Prostate gland (tissue), 2 donors: ENCODE results near the gene DPH1. TPM values are rescaled to one million over a fixed set of nuclear protein-coding genes. Genes with fewer than 3 reads are reported as not detected.

Experiments used
- DNase-seq: peaks from one replicate; pipeline ENCODE4 v3.0.0-alpha.2; 2019; ENCODE audit warnings: low spot score
- H3K27ac ChIP-seq, 2 donors: fragments of 200-600 bp; sonication (generic); 2 replicates each; pipeline ENCODE4 v1.5.1; 2017 to 2019
- H3K27me3 ChIP-seq: fragments of 200-600 bp; sonication (generic); replicated peaks from 2 replicates; pipeline ENCODE4 v1.5.1; 2019; ENCODE audit not compliant: insufficient read depth
- H3K36me3 ChIP-seq, 2 donors: fragments of 200-600 bp; sonication (generic); 1 replicate in 1 of 2; 2 replicates in 1 of 2; pipeline versions ENCODE4 v1.5.1 to v1.8.1; 2017 to 2019
- H3K4me1 ChIP-seq: fragments of 200-600 bp; sonication (generic); replicated peaks from 2 replicates; pipeline ENCODE4 v1.5.1; 2019
- H3K4me3 ChIP-seq, 2 donors: fragments of 200-600 bp; sonication (generic); 2 replicates each; pipeline ENCODE4 v1.5.1; 2017 to 2019
- H3K9me3 ChIP-seq: fragments of 200-600 bp; sonication (generic); 2 replicates; pipeline ENCODE4 v1.5.1; 2017
- POLR2A ChIP-seq: fragments of 450-650 bp; IDR thresholded peaks from one replicate; pipeline ENCODE4 v1.6.1; 2016; ENCODE audit warnings: antibody characterized with exemption, mild to moderate bottlenecking
- POLR2AphosphoS5 ChIP-seq: sonication (generic); formaldehyde crosslinking; IDR thresholded peaks from one replicate; pipeline ENCODE4 v1.6.1; 2017; ENCODE audit warnings: antibody characterized with exemption
- WGBS: methylation state at CpG from one replicate; pipeline ENCODE4 v1.1.5; 2018; 5-methylcytosine and 5-hydroxymethylcytosine counted together
- intact Hi-C: fragments of 100-400 bp; cut with DNase I; formaldehyde crosslinking; loops from one replicate; pipeline ENCODE4 v1.14.2; 2022
- total RNA-seq, 2 donors: library from RNA; depleted of rRNA; stranded (reverse); fragments of >200 nt; gene quantifications; one replicate each; pipeline ENCODE4 v1.1.0, GENCODE V29; 2016
- TF ChIP-seq, protein P1 (sequence below), 4 experiments: fragments of 200-600 bp in 2 of 4; fragments of 450-650 bp in 2 of 4; sonication (generic) in 2 of 4; IDR thresholded peaks; 1 replicate in 3 of 4; 2 replicates in 1 of 4; pipeline ENCODE4 v1.5.1; 2016 to 2019; ENCODE audit warnings: antibody characterized with exemption in 4 of 4, mild to moderate bottlenecking in 2 of 4, moderate library complexity in 2 of 4

The DPH1 gene
- total RNA-seq, 2 donors from 2014 or later: 61.4 to 84.1 TPM

DNA sequence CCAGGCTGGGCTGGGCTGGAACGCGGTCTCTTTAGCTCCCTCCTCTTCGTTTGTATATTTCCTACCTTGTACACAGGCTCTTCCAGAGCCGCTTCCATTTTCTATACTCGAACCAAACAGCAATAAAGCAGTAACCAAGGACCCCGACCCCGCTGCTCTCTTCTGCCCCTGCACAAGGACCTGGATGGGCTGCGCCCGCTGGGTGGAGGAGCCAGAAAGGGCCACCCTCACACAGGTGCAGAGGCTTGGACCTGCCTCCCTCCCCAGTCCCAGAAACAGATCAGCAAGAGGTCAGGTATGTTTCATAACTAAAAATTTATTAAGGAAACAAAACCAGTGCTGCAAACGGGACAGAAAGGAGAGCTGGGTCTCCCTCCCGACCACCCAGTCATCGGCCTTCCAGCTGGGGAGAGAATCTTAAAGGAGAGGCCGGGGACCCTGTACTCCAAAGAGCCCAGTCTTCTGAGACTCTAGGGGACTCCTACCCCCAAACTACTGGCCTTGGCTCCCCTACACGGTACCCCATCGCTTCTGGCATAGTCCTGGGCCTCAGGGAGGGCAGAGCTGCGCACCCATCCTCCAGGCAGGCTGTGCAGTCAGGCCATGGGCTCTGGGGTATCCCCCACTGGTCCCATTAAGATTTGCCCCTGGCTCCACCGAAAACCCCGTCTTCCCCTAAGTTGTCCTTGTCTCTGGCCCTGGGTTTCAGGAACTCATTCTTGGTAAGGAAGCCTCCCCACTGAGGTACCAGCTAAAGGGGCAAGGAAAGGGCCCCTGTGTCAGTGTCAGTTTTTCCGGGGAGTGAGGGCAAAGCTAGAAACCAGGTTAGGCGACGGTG, 29.8 kb downstream of the DPH1 start:
- H3K36me3 ChIP-seq: no peaks in the 10 kb centered on the region
- WGBS: 71% methylated on average over 21 of the region's 21 CpGs
- TF ChIP-seq POLR2AphosphoS5: no peak
- TF ChIP-seq, protein P1, sequence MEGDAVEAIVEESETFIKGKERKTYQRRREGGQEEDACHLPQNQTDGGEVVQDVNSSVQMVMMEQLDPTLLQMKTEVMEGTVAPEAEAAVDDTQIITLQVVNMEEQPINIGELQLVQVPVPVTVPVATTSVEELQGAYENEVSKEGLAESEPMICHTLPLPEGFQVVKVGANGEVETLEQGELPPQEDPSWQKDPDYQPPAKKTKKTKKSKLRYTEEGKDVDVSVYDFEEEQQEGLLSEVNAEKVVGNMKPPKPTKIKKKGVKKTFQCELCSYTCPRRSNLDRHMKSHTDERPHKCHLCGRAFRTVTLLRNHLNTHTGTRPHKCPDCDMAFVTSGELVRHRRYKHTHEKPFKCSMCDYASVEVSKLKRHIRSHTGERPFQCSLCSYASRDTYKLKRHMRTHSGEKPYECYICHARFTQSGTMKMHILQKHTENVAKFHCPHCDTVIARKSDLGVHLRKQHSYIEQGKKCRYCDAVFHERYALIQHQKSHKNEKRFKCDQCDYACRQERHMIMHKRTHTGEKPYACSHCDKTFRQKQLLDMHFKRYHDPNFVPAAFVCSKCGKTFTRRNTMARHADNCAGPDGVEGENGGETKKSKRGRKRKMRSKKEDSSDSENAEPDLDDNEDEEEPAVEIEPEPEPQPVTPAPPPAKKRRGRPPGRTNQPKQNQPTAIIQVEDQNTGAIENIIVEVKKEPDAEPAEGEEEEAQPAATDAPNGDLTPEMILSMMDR (IDR thresholded peaks at IDR 0.05): no peak
- TF ChIP-seq POLR2A: no peak
- no peak for DNase-seq
- peak overlapping the region; percentile 75 to 82 for H3K27ac ChIP-seq
- intact Hi-C loops: loop anchor here (2.0 to 10.0 kb wide), 3 partner anchors 33 to 335 kb away; no protein-coding TSS in a partner anchor
- H3K9me3 ChIP-seq: no peaks in the 10 kb centered on the region
- no peaks in the 10 kb centered on the region for H3K27me3 ChIP-seq
- H3K4me1 ChIP-seq: no peaks in the 10 kb centered on the region
- H3K4me3 ChIP-seq: no peak overlapping the region

DNA sequence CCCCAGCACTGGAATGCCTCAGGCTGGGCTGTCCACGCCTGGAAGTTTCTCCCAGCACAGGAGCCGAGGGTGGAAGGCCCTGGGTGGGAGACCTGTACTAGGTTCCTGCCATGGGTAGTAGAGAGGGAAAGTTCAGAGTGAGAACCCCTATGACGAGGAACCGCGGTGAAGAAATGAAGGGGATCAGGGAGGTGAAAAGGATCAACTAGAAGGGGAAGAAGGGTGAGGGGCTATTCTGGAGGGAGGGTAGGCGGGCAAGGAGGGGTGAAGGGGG, 30.4 kb downstream of the DPH1 start:
- no peaks in the 10 kb centered on the region for H3K27me3 ChIP-seq
- WGBS: 78% methylated on average over 6 of the region's 6 CpGs

DNA sequence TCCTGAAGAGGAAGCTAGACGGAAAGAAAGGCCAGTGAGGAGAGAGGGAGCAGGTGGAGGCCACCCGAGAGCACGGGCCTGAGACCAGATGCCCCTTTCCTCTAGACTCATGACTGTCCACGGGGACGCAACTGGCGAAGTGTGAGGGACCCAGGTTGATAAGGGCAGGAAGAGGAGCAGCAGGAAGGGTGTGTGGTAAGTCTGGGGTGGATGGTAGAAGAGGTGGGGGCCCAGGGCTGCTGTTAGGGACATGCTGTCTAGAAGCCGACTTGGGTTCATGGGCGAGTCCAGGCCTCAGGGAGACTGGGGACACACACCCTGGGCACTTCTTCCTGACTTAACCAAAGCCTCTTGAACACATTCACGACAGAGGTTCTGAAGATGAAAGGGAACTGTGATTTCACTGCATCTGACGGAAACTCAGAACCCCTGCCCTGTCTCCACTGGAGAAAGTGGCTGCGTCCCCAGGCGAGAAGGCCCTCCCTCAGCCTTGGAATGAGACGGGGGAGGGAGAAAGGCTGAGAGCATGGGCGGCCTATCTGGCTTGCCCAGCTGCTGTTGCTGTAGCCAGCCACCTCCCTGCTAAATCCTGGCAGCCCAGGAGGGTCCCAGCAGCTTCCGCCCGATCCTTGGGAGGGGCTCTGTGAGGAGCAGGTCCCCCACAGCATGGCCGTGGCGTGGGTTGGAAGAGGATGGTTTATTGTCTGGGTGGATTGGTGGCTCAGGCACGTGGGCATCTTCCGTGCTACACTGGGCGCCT, 30.9 kb downstream of the DPH1 start:
- no peaks in the 10 kb centered on the region for H3K9me3 ChIP-seq
- H3K4me1 ChIP-seq: no peaks in the 10 kb centered on the region
- TF ChIP-seq POLR2A: no peak
- TF ChIP-seq POLR2AphosphoS5: no peak
- TF ChIP-seq, protein P1 (IDR thresholded peaks at IDR 0.05): no peak
- DNase-seq: no peak
- intact Hi-C loops: no loop called here
- H3K27me3 ChIP-seq: no peaks in the 10 kb centered on the region
- no peaks in the 10 kb centered on the region for H3K36me3 ChIP-seq
- H3K4me3 ChIP-seq: no peak overlapping the region
- peak overlapping the region; percentile 75 to 82 for H3K27ac ChIP-seq
- WGBS: 73% methylated on average over 21 of the region's 21 CpGs

More for the DNA sequence above, 30.4 kb downstream of the DPH1 start:
- intact Hi-C loops: no loop called here
- DNase-seq: no peak
- TF ChIP-seq POLR2AphosphoS5 (no peak), POLR2A (no peak)
- TF ChIP-seq, protein P1 (IDR thresholded peaks at IDR 0.05): no peak
- Histone ChIP-seq H3K4me3 (no peak overlapping the region), H3K4me1 (no peaks in the 10 kb centered on the region), H3K9me3 (no peaks in the 10 kb centered on the region), H3K27ac (peak overlapping the region; percentile 75 to 82), H3K36me3 (no peaks in the 10 kb centered on the region)

DNA sequence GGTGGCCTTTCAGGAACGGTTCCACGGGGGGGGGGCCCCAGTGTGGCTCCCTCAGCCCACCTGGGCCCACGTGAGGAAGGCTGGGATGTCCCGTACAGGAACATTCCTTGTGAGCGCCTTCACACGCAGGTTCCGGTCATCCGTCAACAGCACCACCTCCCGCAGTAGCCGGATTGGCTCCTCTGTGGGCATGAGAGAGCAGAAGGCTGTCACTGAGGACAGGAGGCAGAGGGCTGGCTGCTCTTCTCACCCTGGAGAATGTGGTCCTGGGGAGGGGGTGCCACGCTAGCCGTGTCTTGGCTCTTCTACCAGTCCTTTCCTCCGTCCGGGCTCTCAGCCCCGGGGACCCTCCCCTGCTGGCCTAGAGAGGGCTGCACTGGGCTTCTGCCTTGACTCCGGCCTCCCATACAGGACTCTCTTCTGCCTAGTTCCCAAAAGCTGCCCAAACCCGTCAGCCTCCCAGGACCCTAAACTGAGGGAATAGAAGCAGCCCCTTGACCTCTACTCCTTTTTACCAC, 31.5 kb downstream of the DPH1 start:
- no peak overlapping the region for H3K4me3 ChIP-seq
- intact Hi-C loops: no loop called here
- H3K9me3 ChIP-seq: no peaks in the 10 kb centered on the region
- H3K27me3 ChIP-seq: no peaks in the 10 kb centered on the region
- H3K27ac ChIP-seq: peak overlapping the region; percentile 75 to 82
- TF ChIP-seq, protein P1 (IDR thresholded peaks at IDR 0.05): no peak
- no peak for TF ChIP-seq POLR2AphosphoS5
- no peak for TF ChIP-seq POLR2A
- H3K4me1 ChIP-seq: no peaks in the 10 kb centered on the region
- no peaks in the 10 kb centered on the region for H3K36me3 ChIP-seq
- WGBS: 65% methylated on average over 17 of the region's 17 CpGs
- DNase-seq: no peak
